SU-DHL-6 (cell line): ENCODE measurements around the gene CXCR6.

Experiments
- CTCF ChIP-seq: fragments of 200-600 bp; sonication (generic); IDR thresholded peaks from one replicate; pipeline ENCODE4 v1.5.1; 2017; ENCODE audit warnings: antibody characterized with exemption, mild to moderate bottlenecking, low read length, moderate library complexity; ENCODE audit not compliant: insufficient read depth, poor library complexity, severe bottlenecking
- EZH2phosphoT487 ChIP-seq: fragments of 200-600 bp; sonication (generic), shearing (Covaris generic); conservative IDR thresholded peaks from 2 replicates; pipeline ENCODE4 v1.6.1; 2018; ENCODE audit warnings: mild to moderate bottlenecking, antibody characterized with exemption, low read length, moderate library complexity, mixed read lengths

- TF ChIP-seq CTCF (no peak), EZH2phosphoT487 (no peak)
Observed at GRCh38 chr3:45914362-45915058, 28.8 kb upstream of the CXCR6 start.
